ENCODE data around the gene TULP4. TPM values are rescaled to one million over a fixed set of nuclear protein-coding genes. Genes with fewer than 3 reads are reported as not detected.
"Not testable (repeated sequence)": the region's sequence is repeated elsewhere in the genome, so short reads cannot be mapped to it uniquely, and the experiment has no call there.

Gene TULP4
- total and polyA plus RNA-seq, 7 donors, result 2.4 to 142 (median 98.7) TPM

- Histone ChIP-seq H3K4me3 (no peak overlapping the region), H3K27ac (no peak overlapping the region), H3K27me3 (peaks cover 8 to 62% (median 16%) of the 10 kb centered on the region in 3 donors), H3K9me3 (peaks cover 0 to 4% (median under 1%) of the 10 kb centered on the region in 4 donors), H3K36me3 (no peaks in the 10 kb centered on the region), H3K4me1 (peaks cover 0 to 11% (median 8%) of the 10 kb centered on the region in 4 donors)
- DNase-seq, result no peak
- 94% methylated on average over 11 of the region's 11 CpGs for WGBS, 2 donors
- TF ChIP-seq POLR2AphosphoS5 (IDR thresholded peaks at IDR 0.05) (no peak), POLR2A (IDR thresholded peaks at IDR 0.05) (no peak), EP300 (IDR thresholded peaks at IDR 0.05) (no peak), CTCF (IDR thresholded peaks at IDR 0.05) (no peak)
- intact Hi-C loops (cut with DNase I), result no loop called here
Measured at GRCh38 chr6:158522616-158523015, 210.4 kb downstream of the TULP4 start.

DNA sequence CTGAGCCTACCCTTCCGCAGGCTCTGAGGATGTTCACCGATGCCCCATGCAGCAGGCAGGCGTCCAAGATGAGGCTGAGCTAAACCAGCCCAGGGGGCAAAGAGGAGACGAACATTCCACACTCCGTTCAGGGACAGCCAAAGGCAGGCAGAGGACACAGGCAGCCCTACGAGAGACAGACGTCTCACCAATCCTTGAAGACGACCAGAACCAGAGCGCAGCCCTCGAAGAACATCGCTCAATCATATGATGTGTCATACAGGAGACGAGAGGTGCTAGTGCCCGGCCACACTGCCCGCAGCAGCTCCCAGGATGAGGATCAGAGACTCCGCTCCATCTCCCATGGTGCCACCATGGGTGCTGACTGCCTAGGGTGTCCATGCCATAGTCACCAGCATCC lies 212.0 kb downstream of the TULP4 start:
- no peak for TF ChIP-seq CTCF (IDR thresholded peaks at IDR 0.05)
- no peak for TF ChIP-seq POLR2A (IDR thresholded peaks at IDR 0.05)
- no peak for TF ChIP-seq EP300 (IDR thresholded peaks at IDR 0.05)
- no peak for TF ChIP-seq POLR2AphosphoS5 (IDR thresholded peaks at IDR 0.05)
- Histone ChIP-seq H3K27me3 (peaks cover 0 to 53% (median 10%) of the 10 kb centered on the region in 3 donors), H3K4me3 (no peak overlapping the region), H3K9me3 (peaks cover 0 to 4% (median 3%) of the 10 kb centered on the region in 4 donors), H3K36me3 (no peaks in the 10 kb centered on the region), H3K4me1 (no peaks in the 10 kb centered on the region), H3K27ac (no peak overlapping the region)
- 94 to 95% methylated on average over 15 of the region's 15 CpGs for WGBS, 2 donors
- intact Hi-C loops (cut with DNase I), result no loop called here
- DNase-seq, result no peak

DNA sequence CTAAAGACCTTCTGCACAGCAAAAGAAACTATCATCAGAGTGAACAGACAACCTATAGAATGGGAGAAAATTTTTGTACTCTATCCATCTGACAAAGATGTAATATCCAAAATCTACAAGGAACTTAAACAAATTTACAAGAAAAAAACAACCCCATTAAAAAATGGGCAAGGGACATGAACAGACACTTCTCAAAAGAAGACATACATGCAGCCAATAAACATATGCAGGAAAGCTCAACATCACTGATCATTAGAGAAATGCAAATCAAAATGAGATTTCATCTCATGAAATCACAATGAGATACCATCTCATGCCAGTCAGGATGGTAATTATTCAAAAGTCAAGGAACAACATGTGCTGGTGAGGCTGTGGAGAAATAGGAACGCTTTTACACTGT lies 215.6 kb downstream of the TULP4 start:
- intact Hi-C loops (cut with DNase I); H3K27ac ChIP-seq; H3K9me3 ChIP-seq; H3K36me3 ChIP-seq; H3K4me3 ChIP-seq; DNase-seq; H3K4me1 ChIP-seq: not testable (repeated sequence)
- 80 to 91% methylated on average over 1 of the region's 1 CpG for WGBS, 2 donors
- H3K27me3 ChIP-seq, result peaks cover 0 to 26% (median 10%) of the 10 kb centered on the region in 3 donors

DNA sequence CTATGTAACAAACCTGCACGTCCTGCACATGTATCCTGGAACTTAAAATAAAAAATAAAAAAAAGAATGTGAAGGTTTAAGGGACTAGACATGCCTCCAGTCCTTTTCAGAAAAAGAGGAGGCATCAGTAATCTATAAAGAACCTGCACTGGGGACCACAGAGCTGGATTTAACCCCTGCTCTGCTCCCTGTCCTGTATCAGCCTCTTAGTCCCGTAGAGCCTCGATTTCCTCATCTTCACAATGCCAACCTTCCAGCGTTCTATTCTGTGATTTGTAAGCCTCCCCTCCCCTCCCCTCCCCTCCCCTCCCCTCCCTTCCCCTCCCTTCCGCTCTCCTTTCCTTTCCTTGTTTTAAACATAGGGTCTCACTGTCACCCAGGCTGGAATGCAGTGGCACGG lies 216.6 kb downstream of the TULP4 start:
- Histone ChIP-seq H3K4me3 (no peak overlapping the region), H3K27ac (no peak overlapping the region), H3K36me3 (no peaks in the 10 kb centered on the region), H3K9me3 (peaks cover 0 to 4% (median 3%) of the 10 kb centered on the region in 4 donors), H3K27me3 (peaks cover 0 to 19% (median 10%) of the 10 kb centered on the region in 3 donors), H3K4me1 (no peaks in the 10 kb centered on the region)
- TF ChIP-seq EP300 (IDR thresholded peaks at IDR 0.05) (no peak), CTCF (IDR thresholded peaks at IDR 0.05) (no peak), POLR2A (IDR thresholded peaks at IDR 0.05) (no peak)
- DNase-seq, result no peak
- WGBS, 2 donors, result 77 to 84% methylated on average over 6 of the region's 6 CpGs
- intact Hi-C loops (cut with DNase I), result no loop called here

GRCh38 chr6:158529629-158530028 lies 217.4 kb downstream of the TULP4 start:
- Histone ChIP-seq H3K27me3 (peaks cover 0 to 11% (median 5%) of the 10 kb centered on the region in 3 donors), H3K4me1 (no peaks in the 10 kb centered on the region), H3K9me3 (peaks cover 0 to 4% (median 3%) of the 10 kb centered on the region in 4 donors), H3K36me3 (no peaks in the 10 kb centered on the region), H3K4me3 (no peak overlapping the region), H3K27ac (no peak overlapping the region)
- intact Hi-C loops (cut with DNase I), result no loop called here
- no peak for DNase-seq
- TF ChIP-seq POLR2AphosphoS5 (IDR thresholded peaks at IDR 0.05) (no peak), POLR2A (IDR thresholded peaks at IDR 0.05) (no peak), CTCF (IDR thresholded peaks at IDR 0.05) (no peak), EP300 (IDR thresholded peaks at IDR 0.05) (no peak)
- 84 to 85% methylated on average over 8 of the region's 8 CpGs for WGBS, 2 donors

Data from sigmoid colon (tissue), 7 donors.